ENCODE results near the gene ABCD3.
"Not testable (repeated sequence)": the region's sequence is repeated elsewhere in the genome, so short reads cannot be mapped to it uniquely, and the experiment has no call there.

DNA sequence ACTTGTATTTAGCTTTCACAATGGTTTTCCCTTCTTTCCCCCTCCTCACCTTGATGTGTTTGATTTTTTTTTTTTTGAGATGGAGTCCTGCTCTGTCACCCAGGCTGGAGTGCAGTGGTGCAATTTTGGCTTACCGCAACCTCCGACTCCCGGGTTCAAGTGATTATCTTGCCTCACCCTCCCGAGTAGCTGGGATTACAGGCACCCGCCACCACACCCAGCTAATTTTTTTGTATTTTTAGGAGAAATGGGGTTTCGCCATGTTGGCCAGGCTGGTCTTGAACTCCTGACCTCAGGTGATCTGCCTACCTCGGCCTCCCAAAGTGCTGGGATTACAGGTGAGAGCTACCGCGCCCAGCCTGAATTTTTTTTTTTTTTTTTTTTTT, 8.3 kb downstream of the ABCD3 start:
- TF ChIP-seq POLR2A (IDR thresholded peaks at IDR 0.05; ENCODE audit: low read depth, low read length); TAF1 (IDR thresholded peaks at IDR 0.05; ENCODE audit: borderline replicate concordance, low read depth, low read length); POLR2AphosphoS5 (IDR thresholded peaks at IDR 0.05; ENCODE audit: low read depth, low read length): not testable (repeated sequence)

All from GM12892 (cell line).